ENCODE results near the gene GRAMD1A.
"Not testable (repeated sequence)": the region's sequence is repeated elsewhere in the genome, so short reads cannot be mapped to it uniquely, and the experiment has no call there.

The GRAMD1A gene

GRCh38 chr19:35021596-35021995, 21.5 kb downstream of the GRAMD1A start:
- no peak for DNase-seq

- no peak for DNase-seq
Observed at GRCh38 chr19:35022460-35022859, 22.3 kb downstream of the GRAMD1A start.

GRCh38 chr19:35023428-35023827, 23.3 kb downstream of the GRAMD1A start:
- no peak for DNase-seq

GRCh38 chr19:35024095-35024494, 24.0 kb downstream of the GRAMD1A start:
- DNase-seq, result no peak

GRCh38 chr19:35025969-35026368, 25.8 kb downstream of the GRAMD1A start:
- DNase-seq, result no peak

- no peak for DNase-seq
Observed at GRCh38 chr19:35026418-35026817, 26.3 kb downstream of the GRAMD1A start.

GRCh38 chr19:35027009-35027408, 26.9 kb downstream of the GRAMD1A start:
- DNase-seq, result no peak

- no peak for DNase-seq
Observed at GRCh38 chr19:35027851-35028599, 27.9 kb downstream of the GRAMD1A start.

GRCh38 chr19:35028600-35028885, 28.4 kb downstream of the GRAMD1A start:
- not testable (repeated sequence) for DNase-seq

- DNase-seq, result not testable (repeated sequence)
Observed at GRCh38 chr19:35029275-35029736, 29.2 kb downstream of the GRAMD1A start.

GRCh38 chr19:35029737-35030256, 29.7 kb downstream of the GRAMD1A start:
- no peak for DNase-seq

- DNase-seq, result peak; percentile 62 to 70
Observed at GRCh38 chr19:35030257-35031071, 30.3 kb downstream of the GRAMD1A start, which contains the start of gene SCN1B. Gene SCN1B, plus strand, starts transcription at chr19:35030470. Its CDS starts 351 bp downstream, at chr19:35030821.

- DNase-seq, result no peak
Observed at GRCh38 chr19:35031072-35031881, 31.2 kb downstream of the GRAMD1A start.

GRCh38 chr19:35032356-35032865, 32.3 kb downstream of the GRAMD1A start:
- DNase-seq, result no peak

GRCh38 chr19:35033067-35034004, 33.2 kb downstream of the GRAMD1A start:
- no peak for DNase-seq

GRCh38 chr19:35034005-35034502, 33.9 kb downstream of the GRAMD1A start:
- DNase-seq, result no peak

- DNase-seq, result no peak
Observed at GRCh38 chr19:35034588-35035382, 34.7 kb downstream of the GRAMD1A start.

- DNase-seq, result no peak
Observed at GRCh38 chr19:35037716-35038622, 37.8 kb downstream of the GRAMD1A start.

Measured in activated CD4-positive, alpha-beta T cell treated with anti-CD3 and anti-CD28 coated beads for 4 hours (primary cell).